Erythroblast (primary cell): Measurements from ENCODE around the gene DEPP1.

ENCODE experiments used
- GATA1 ChIP-seq: IDR thresholded peaks from 2 replicates; pipeline ENCODE4 v1.6.1; 2011; ENCODE audit warnings: low read depth, mild to moderate bottlenecking, control low read depth, low read length, moderate library complexity
- POLR2A ChIP-seq: IDR thresholded peaks from 2 replicates; pipeline ENCODE4 v1.6.1; 2011; ENCODE audit warnings: mild to moderate bottlenecking, low read length

DNA sequence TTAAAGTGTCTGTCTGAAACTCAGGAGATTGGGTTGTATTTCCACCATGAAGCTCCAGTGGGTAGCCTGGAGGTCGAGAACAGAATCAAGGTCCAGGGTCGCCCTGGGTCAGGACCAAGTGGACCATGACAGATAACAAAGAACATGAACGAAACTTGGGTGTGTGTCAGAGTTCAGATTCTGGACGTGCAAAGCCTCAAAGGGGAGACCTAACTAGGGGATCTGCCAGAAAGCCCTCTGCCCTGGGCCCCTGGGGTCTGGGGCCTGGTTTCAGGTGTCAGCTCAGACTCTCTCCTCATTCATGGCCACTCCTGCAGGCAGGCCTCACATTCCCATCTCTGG, 17.4 kb downstream of the DEPP1 start:
- TF ChIP-seq POLR2A = no peak
- no peak for TF ChIP-seq GATA1
